Suprapubic skin (tissue), 4 donors: ENCODE results near the gene ME3.

Experiments used
- POLR2A ChIP-seq, 2 donors: fragments of 450-650 bp; IDR thresholded peaks; one replicate each; pipeline ENCODE4 v1.6.1; 2017; ENCODE audit warnings: antibody characterized with exemption in 2 of 2, mild to moderate bottlenecking in 2 of 2, moderate library complexity in 2 of 2
- POLR2AphosphoS5 ChIP-seq, 3 donors: sonication (generic); formaldehyde crosslinking; IDR thresholded peaks; one replicate each; pipeline ENCODE4 v1.6.1; 2017; ENCODE audit warnings: antibody characterized with exemption in 3 of 3
- TF ChIP-seq, protein P1 (sequence below), 2 donors: fragments of 200-600 bp in 1 of 2; fragments of 450-650 bp in 1 of 2; sonication (generic) in 1 of 2; IDR thresholded peaks; one replicate each; pipeline ENCODE4 v1.5.1; 2016 to 2019; ENCODE audit warnings: antibody characterized with exemption in 2 of 2, mild to moderate bottlenecking in 1 of 2, moderate library complexity in 1 of 2

DNA sequence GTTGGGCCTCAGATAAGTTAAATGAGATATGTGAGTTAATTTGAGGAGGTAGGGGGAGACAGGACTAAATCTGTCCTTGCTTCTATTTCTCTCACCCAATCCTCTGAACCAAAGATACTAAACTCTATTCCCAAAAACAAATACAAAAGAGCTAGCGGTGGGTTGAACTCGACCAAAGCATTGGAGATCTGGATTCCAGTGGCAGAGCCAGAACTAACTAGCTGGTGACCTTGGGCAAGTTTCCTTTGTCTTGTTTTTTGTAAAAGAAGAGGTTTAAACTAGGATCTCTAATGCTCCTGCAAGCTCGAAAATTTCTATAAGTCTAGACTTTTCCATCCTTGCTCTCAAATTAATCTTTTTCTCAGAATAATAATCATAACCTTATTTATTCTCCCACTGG is 1.5 kb downstream of the ME3 start:
- TF ChIP-seq, protein P1, sequence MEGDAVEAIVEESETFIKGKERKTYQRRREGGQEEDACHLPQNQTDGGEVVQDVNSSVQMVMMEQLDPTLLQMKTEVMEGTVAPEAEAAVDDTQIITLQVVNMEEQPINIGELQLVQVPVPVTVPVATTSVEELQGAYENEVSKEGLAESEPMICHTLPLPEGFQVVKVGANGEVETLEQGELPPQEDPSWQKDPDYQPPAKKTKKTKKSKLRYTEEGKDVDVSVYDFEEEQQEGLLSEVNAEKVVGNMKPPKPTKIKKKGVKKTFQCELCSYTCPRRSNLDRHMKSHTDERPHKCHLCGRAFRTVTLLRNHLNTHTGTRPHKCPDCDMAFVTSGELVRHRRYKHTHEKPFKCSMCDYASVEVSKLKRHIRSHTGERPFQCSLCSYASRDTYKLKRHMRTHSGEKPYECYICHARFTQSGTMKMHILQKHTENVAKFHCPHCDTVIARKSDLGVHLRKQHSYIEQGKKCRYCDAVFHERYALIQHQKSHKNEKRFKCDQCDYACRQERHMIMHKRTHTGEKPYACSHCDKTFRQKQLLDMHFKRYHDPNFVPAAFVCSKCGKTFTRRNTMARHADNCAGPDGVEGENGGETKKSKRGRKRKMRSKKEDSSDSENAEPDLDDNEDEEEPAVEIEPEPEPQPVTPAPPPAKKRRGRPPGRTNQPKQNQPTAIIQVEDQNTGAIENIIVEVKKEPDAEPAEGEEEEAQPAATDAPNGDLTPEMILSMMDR (IDR thresholded peaks at IDR 0.05): no peak
- TF ChIP-seq POLR2A (IDR thresholded peaks at IDR 0.05) (no peak), POLR2AphosphoS5 (IDR thresholded peaks at IDR 0.05) (no peak)
